ENCODE results near the gene PPIL6.

- TF ChIP-seq POLR2A (IDR thresholded peaks at IDR 0.05) (no peak), CTCF (IDR thresholded peaks at IDR 0.05) (no peak)
Observed at GRCh38 chr6:109373762-109374161, 66.7 kb downstream of the PPIL6 start.

Measured in body of pancreas (tissue), 4 donors.